ENCODE data around the gene ZC3H12A. TPM values are rescaled to one million over a fixed set of nuclear protein-coding genes. Genes with fewer than 3 reads are reported as not detected.

The ZC3H12A gene
- total and polyA plus RNA-seq, 2 of the 4 experiments (the other 2 are of a cell fraction) = 3.8 to 14.2 TPM

- H3K27ac ChIP-seq (ENCODE audit: insufficient read depth, low read length) = no peak overlapping the region
- H2BK5ac ChIP-seq (ENCODE audit: low read depth, low read length, poor library complexity, severe bottlenecking) = no peak overlapping the region
- H3K9me1 ChIP-seq (ENCODE audit: insufficient read depth, low read length) = peaks cover 6% of the 10 kb centered on the region; the same call in 1 of the 2 replicates
- ATAC-seq (ENCODE audit: low read depth) (no peak), DNase-seq (no peak)
- H2AK5ac ChIP-seq (ENCODE audit: low read depth, low read length) = no peak overlapping the region; the same call in 1 of the 2 replicates
- no peak overlapping the region for H4K8ac ChIP-seq (ENCODE audit: low read depth in 2 of 2, low read length in 2 of 2)
- intact Hi-C loops (cut with micrococcal nuclease) = no loop called here
- H3K4ac ChIP-seq (ENCODE audit: low read depth, low read length) = no peak overlapping the region
- no peak overlapping the region for H3K14ac ChIP-seq (replicated peaks; ENCODE audit: low read depth, low read length)
- H3K4me1 ChIP-seq (ENCODE audit: control insufficient read depth, insufficient read depth, low read length) = peaks cover 44% of the 10 kb centered on the region
- H2AK9ac ChIP-seq (replicated peaks; ENCODE audit: low read depth, low read length, poor library complexity) = no peak overlapping the region
- 83% methylated on average over 15 of the region's 26 CpGs; no CpG with 5 or more reads in 1 of the 2 experiments for WGBS, 2 experiments (ENCODE audit: extremely low coverage in 2 of 2, insufficient read length in 1 of 2)
- no peak overlapping the region for H3K23ac ChIP-seq (ENCODE audit: low read depth, low read length)
- H3K27me3 ChIP-seq (ENCODE audit: control insufficient read depth, insufficient read depth, low read length) = no peaks in the 10 kb centered on the region
- dilution Hi-C loops (cut with HindIII; ENCODE audit: low sequenced_read_pairs, unreplicated experiment) = no loop called here
- no peak overlapping the region for H2BK120ac ChIP-seq (ENCODE audit: low read depth, low read length)
- no peak overlapping the region for H2BK20ac ChIP-seq (ENCODE audit: low read depth, low read length)
- ChIA-PET CTCF (interaction anchor here (0.5 kb wide), 1 partner anchor 11 kb away, joined by 3 read pairs; no protein-coding TSS in a partner anchor), POLR2A (ENCODE audit: unreplicated experiment) (no interaction called here)
- no peak overlapping the region for H3K4me3 ChIP-seq (ENCODE audit: insufficient read depth, low read depth, low read length)
- no peak overlapping the region for H2BK15ac ChIP-seq (ENCODE audit: low read depth, low read length)
- H3K9ac ChIP-seq (ENCODE audit: low read depth, low read length) = no peak overlapping the region
- H3K9me3 ChIP-seq (ENCODE audit: control insufficient read depth, insufficient read depth, low read length) = no peaks in the 10 kb centered on the region
- no peak overlapping the region for H3K18ac ChIP-seq (ENCODE audit: low read depth, low read length)
- no peak overlapping the region for H4K91ac ChIP-seq (ENCODE audit: insufficient read depth, low read depth, low read length)
- H4K20me1 ChIP-seq (ENCODE audit: insufficient read depth, low read length) = peaks cover 13% of the 10 kb centered on the region
- no peak overlapping the region for H3K56ac ChIP-seq (ENCODE audit: extremely low read depth, insufficient read depth, low read length)
- H4K5ac ChIP-seq (ENCODE audit: low read depth, low read length) = no peak overlapping the region
- in situ Hi-C loops (cut with MboI; ENCODE audit: low sequenced_read_pairs) = no loop called here
- H2AFZ ChIP-seq (replicated peaks; ENCODE audit: low read length, poor library complexity) = no peak overlapping the region
- peaks cover 56% of the 10 kb centered on the region for H3K36me3 ChIP-seq (ENCODE audit: control insufficient read depth, insufficient read depth, low read length)
- H3K4me2 ChIP-seq (ENCODE audit: low read depth, low read length) = no peak overlapping the region
- TF ChIP-seq SMC3 (IDR thresholded peaks at IDR 0.05; ENCODE audit: low read depth, low read length) = no peak
- TF ChIP-seq RFX5 (IDR thresholded peaks at IDR 0.05; ENCODE audit: low read depth, low read length) = no peak
- no peak for TF ChIP-seq CHD1 (IDR thresholded peaks at IDR 0.05; ENCODE audit: low read depth, low read length)
- no peak for TF ChIP-seq CEBPB (IDR thresholded peaks at IDR 0.05; ENCODE audit: low read depth, low read length)
- no peak for TF ChIP-seq RCOR1 (IDR thresholded peaks at IDR 0.05; ENCODE audit: insufficient replicate concordance, low read length)
- TF ChIP-seq POLR2A (IDR thresholded peaks at IDR 0.05; ENCODE audit: low read depth, low read length) = no peak
- no peak for TF ChIP-seq NFE2L2 (IDR thresholded peaks at IDR 0.05; ENCODE audit: low read depth, low read length)
- TF ChIP-seq MAZ (IDR thresholded peaks at IDR 0.05; ENCODE audit: borderline replicate concordance, low read depth, low read length) = no peak
- no peak for TF ChIP-seq USF2 (IDR thresholded peaks at IDR 0.05; ENCODE audit: low read depth, low read length)
- TF ChIP-seq FOS (IDR thresholded peaks at IDR 0.05; ENCODE audit: low read depth, low read length) = no peak
- TF ChIP-seq MAFK (IDR thresholded peaks at IDR 0.05; ENCODE audit: low read depth, low read length) = no peak
- TF ChIP-seq BHLHE40 (IDR thresholded peaks at IDR 0.05; ENCODE audit: low read depth, low read length) = no peak
- TF ChIP-seq RAD21 (IDR thresholded peaks at IDR 0.05; ENCODE audit: low read length) = no peak
- no peak for TF ChIP-seq CTCF (conservative IDR thresholded peaks at IDR 0.05; ENCODE audit: low read depth, low read length)
- TF ChIP-seq ELK1 (IDR thresholded peaks at IDR 0.05; ENCODE audit: borderline replicate concordance, low read depth, low read length) = no peak
- no peak for TF ChIP-seq MXI1 (IDR thresholded peaks at IDR 0.05; ENCODE audit: borderline replicate concordance, low read depth, low read length)
- no TSS peak for BruUV-seq (replicated peaks)
- peaks cover 24 to 53% of the 10 kb centered on the region in 2 experiments; a peak in 3 of 4 replicates for H3K79me1 ChIP-seq (ENCODE audit: low read depth in 1 of 2, low read length in 2 of 2)
Measured at GRCh38 chr1:37481289-37482003, 7.1 kb downstream of the ZC3H12A start.

Measured in IMR-90 (cell line).